GM18861 (cell line): Measurements from ENCODE around the gene CATSPER1.
"Not testable (repeated sequence)": the region's sequence is repeated elsewhere in the genome, so short reads cannot be mapped to it uniquely, and the experiment has no call there.

Source experiments
- ATAC-seq: cut with Tn5 transposase; IDR thresholded peaks from one replicate; pipeline ENCODE4 v1.9.1; 2021; ENCODE audit not compliant: unreplicated experiment

The CATSPER1 gene

DNA sequence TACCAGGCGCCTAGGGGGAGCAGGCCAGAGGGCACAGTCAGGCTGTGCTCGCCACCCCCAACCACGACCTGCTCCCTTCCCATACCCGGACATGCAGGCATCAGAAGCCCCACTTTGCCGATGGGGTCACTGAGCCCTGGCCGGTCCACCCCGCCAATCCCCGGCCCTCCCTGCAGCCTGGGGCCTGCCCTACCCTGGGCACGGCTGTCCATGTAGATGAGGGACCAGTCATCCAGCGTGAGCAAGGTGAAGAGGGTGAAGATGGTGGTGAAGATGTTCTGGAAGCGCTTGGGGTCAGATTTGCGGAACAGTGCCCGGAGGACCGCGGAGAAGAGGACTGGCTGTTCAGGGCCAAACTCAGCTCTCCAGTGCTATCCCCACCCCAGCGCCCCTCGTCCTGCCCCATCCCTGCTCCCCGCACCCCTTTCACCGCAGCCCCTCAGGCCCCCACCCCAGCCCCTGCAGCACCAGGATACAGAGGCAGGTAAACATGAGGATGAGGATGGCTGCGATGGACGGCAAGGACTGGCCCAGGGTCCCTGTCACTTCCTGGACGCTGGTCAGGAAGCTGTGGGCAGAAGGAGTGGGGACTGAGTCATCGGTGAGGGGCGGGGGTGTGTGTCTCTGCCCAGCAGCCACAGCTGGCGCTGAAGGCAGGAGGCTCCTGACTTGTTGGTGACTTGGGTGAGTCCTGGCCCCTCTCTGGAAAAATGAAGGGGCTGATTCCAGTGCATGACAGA, 5.5 kb downstream of the CATSPER1 start:
- ATAC-seq: no peak

DNA sequence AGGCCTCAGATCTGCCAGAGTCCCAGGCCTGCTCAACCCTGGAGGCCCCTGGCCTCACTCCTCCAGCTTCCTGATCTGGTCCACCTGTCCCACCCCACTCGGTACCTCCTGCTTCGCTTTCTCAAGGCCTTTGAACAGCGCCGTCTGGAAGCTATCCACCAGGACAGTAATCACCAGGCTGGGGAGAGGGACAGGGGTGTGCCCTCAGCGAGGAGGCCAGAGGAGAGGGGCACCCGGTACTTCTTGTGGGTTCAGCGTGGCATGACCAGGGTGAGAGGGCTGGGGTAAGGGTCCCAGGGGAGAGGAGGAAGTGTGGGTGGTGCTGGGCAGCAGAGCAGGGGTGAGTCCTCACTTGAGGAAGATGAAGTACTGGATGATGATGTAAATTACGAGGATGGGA, 6.1 kb downstream of the CATSPER1 start:
- ATAC-seq: no peak

DNA sequence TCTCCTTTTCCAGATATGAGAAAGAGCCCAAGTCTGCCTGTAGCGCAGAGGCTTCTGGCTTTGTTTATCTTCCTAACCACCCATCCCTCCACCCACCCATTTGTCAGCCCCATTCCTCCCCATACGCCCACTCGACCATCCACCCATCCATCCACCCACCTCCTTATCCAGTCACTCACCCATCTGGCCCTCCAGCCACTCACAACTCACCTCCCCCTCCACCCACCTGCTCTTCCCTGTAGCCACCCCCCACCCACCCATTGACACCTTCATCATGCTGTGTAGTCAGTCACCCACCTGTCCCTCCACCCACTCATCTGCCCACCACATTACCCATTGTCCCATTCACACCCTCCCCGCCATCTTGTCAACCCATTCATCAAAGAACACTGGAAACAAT, 9.0 kb downstream of the CATSPER1 start:
- no peak for ATAC-seq

DNA sequence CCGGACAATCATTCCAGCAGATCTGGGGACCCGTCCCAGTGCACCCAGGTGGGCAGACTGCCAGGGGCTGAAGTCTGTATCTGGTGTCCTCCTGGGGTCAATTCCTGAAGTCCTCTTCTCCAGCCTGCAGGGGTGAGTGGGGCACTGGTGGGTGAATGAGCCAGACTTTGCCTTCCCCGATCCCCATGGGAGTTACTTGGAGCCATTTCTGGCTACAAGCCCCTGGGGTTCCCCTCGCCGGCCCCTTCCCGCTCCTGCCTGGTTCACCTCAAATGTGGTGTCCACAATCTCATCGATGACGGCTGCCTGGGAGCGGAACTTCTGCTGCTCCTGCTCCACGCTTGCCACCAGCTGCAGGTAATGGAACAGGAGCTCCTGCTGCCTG, 9.5 kb downstream of the CATSPER1 start:
- ATAC-seq: no peak

DNA sequence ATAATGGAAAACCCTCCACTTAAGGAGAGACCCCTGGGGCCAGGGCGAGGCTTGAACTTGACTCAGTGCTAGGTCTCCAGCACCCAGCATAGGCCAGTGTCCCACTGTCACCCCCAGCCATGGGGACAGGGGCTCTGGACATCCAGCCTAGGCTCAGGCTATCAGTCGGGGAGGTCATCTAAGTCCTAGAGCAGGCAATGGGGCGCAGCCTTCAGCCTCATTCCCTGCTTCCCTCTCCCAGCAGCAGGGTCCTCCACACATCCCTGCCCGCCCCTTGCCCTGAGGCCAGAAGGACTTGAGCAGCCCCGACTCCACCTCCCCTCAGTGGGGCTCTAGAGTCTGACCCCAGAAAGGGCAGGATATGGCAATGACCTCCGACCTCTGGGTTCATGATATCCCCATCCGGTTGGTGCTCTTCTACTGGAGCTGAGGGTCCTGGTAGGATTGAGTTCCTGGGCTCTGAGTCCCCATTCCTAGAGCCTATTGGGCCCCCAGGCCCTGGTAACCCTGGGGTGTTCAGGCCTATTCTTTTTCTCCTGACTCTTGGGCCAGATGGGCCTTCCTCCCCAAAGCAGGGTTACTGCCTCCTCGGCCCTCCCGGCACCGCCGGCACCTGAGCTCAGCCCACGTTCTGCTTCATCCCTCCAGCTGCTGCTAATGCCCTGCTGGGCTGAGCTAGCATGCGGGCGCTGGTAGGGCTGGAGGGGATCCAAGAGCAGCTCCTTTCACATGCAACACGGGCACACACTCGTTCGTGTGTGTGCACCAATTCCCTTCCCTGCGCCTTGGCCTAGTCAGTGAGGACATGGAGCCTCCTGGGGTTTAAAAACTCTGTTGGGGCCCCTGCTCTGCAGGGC, 10.1 kb downstream of the CATSPER1 start:
- no peak for ATAC-seq

DNA sequence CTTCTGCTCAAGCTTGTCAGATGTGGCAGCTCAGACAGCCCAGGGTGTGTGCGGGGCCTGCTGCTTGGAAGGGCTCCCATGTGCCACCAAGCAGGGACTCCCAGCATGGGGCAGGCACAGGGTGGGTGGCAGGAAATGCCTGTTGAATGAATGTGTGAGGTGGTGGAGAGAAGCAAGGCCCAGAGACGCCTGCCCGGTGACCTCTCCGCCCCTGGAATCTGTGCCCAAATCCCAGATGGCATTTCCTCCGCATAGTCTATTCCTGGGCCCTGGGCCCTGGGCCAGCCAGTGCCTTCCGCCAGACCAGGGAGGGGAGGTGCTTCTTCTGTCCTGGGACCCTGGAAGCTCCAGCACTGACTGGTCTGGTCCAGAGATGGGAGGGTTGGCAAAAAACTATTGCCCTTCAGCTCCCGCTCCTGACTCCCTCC, 10.8 kb downstream of the CATSPER1 start:
- ATAC-seq: no peak

DNA sequence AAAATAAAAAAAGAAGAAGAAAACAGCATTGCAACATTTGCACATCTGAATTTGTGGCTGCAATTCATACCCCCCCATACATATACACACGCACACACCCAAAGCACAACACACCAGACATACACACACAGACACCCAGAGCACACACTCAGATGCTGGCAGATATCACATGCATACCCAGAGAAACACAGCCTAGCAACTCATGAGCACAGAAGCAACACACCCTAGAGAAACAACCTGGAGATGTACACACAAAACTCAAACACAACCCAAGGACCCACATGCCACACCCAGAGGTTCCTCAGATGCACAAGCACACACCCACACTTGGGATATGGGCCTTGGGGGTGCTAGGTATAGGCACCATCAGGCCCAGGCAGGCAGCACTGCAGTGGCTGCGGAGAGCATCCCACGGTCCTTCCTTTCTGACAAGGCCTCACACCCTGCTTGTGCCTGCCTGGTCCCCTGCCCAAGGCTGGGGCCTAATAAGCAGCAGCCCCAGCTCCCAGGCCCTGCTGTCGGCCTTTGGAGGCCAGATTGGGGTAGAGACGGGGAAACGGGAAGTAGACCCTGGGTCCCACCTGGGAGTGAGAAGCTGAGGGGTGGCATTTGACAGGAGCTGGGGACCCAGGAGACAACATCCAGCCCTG, 11.3 kb downstream of the CATSPER1 start:
- no peak for ATAC-seq

DNA sequence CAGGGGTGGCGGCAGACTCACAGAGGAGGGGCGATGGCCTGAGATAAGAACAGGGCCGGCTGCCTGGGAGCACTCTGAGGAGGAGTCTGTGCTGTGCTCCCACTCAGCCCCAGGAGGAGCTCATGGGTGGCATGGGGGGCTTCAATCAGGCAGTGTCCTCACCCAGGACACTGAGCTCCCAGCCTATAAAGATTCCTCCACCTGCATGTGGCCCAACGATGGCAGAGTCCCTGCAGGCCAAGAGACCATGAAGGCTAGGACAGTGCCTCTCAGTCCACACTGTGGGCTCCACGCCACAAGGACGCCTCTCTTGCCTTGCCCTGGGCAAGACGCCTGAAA, 12.5 kb downstream of the CATSPER1 start:
- no peak for ATAC-seq

DNA sequence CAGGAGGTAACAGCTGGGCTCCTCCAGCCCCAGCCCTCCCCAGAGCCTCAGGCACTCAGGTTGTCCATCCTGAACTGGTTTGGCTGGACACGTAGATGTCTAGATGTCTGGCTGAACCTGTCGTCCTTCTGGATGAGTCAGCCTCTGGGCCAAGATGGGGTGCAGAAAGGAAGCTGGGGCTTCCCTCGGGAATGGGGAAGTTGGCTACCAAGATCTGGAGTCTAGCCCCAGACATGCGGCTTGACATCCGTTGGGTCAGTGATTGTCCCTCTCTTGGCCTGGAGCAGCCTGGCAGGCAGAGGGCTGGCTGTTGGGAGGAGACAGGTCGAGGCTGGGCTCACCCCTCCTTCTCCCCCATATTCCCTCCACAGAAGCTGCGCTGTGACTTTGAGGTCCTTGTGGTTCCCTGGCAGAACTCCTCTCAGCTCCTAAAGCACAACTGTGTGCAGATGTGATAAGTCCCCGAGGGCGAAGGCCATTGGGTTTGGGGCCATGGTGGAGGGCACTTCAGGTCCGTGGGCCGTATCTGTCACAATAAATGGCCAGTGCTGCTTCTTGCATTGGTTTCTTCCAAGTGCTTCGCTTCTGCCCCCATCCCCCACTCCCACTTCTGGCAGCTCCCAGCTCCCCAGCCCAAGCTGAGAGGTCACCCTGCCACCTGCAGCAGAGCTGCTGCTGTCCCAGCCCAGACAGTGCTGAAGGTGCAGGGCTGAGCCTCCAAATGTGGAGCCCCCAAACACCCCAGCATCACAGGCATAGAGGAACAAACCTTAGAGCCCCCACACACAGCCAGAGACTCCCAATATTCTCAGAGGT, 13.1 kb downstream of the CATSPER1 start:
- no peak for ATAC-seq

DNA sequence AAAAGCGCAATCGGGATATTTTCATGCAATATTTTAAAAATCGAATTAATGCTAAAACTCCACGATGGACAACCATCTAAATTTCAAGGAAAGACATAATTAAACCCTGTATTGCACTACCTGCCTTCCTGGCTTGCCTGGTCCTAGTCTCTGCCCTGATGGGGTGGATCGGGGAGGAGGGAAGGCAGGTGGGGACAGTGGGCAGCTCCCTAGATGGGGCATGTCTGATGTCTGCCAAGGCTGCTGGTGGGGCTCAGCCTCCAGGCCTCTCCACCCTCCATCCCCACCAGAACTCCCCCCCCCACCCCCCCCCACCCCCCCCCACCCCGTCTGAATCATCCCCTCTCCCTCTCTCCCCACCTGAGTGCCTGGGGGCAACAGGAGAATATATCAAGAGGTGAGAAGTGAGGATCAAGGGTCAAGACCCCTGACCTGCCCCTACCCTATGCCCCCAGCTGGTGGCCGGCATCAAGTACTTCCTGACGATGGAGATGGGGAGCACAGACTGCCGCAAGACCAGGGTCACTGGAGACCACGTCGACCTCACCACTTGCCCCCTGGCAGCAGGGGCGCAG, 13.8 kb downstream of the CATSPER1 start:
- no peak for ATAC-seq

DNA sequence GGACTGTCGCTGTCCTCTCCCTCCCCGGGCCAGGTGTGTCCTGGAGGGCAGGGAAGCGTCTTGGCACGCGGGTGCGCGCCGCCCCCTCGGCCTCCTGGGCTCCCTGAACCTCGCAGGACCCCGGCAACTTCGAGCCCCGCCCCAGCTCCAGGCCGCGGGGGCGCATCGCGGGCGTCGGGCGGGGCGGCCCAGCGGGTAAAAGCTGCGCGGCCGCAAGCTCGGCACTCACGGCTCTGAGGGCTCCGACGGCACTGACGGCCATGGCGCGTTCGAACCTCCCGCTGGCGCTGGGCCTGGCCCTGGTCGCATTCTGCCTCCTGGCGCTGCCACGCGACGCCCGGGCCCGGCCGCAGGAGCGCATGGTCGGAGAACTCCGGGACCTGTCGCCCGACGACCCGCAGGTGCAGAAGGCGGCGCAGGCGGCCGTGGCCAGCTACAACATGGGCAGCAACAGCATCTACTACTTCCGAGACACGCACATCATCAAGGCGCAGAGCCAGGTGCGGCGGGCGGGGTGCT, 14.4 kb downstream of the CATSPER1 start, which contains the start of gene CST6:
Gene CST6, plus strand, starts transcription at position 224 of the 519 bp plus-strand sequence. Its CDS starts 37 bp downstream, at position 261.
- ATAC-seq: no peak

DNA sequence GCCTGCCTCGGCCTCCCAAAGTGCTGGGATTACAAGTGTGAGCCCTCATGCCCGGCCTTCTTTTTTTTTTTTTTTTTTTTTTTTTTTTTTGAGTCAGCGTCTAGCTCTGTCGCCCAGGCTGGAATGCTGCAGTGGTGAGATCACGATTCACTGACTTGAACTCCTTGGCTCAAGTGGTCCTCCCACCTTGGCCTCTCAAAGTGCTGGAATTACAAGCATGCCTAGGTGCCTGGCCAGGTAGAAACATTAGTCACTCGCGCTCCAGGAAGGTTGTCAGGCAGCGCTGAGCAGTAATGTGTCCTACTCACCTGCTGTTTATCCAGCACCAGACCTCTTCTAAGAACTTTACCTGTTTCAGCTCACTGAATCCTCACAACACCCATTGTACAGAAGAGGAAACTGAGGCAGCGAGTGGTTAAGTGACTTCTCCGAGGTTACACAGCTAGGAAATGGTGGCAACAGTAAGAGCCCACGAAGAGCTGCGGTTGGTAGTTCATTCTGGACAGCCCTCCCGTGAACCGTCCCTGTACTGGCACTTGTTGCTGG, 15.0 kb downstream of the CATSPER1 start:
- ATAC-seq: no peak

DNA sequence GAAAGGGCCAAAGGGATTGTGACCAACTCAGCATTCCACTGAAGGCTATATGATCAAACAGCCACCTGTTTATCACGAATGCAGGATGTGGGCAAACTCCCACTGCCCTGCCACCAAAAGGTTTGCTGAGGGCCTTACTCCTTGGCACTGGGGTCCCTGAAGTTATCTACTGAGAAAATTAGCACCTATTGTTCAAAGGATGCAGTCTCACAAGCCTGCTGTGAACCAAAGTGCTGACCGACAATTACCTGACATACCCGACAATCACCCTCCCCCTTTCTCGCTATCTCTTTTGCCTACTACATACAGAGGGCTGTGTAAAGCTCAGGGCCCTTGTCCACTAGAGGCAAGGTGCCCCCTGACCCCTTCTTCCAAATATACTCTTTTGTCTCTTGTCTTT, 16.2 kb downstream of the CATSPER1 start:
- not testable (repeated sequence) for ATAC-seq

DNA sequence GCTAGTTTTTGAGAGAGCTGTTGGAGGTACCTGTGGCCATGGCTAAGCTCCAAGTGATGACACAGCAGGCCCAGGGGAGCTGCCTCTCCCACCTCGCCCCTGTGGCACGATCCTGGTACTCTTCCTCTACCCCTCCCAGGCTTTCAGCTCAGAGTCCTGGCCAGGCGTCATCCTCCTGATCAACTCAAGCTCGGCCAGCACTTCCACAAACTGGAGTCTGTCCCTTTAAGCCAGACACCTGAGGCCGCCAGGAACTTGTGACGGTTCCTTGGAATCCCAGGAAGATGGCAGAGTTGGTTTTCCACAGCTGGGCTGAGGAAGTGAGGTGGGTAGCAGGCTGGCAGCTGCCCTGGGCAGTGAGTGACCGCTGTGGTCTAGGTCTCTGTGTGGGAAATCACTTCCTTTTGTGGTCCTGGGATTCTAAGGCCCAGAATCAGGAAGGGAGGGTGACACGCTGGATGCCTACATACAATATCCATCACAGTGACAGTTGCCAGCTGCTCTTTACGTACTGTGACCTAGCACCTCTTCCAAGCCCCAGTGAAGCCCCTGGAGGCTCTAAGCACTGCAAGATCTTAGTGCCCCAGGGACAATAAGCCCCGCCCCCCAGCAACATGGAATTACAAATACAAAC, 17.7 kb downstream of the CATSPER1 start:
- no peak for ATAC-seq

DNA sequence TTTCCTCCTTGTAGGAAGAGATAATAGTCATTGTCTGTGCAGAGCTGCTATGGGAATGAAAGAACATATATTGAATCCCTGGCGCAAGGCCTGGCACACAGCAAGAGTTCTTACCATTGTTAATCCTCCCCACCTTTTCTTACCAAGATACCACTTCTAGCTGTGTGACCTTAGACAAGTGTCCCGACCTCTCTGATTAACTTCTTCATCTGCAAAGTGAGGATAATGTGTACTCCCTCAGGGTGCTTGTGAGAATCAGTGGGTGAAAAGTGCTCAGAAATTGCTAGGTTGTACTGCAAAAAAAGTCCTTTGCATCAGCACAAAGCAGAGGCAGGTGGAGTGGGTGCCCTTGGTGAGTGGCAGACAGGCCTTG, 18.2 kb downstream of the CATSPER1 start:
- no peak for ATAC-seq

DNA sequence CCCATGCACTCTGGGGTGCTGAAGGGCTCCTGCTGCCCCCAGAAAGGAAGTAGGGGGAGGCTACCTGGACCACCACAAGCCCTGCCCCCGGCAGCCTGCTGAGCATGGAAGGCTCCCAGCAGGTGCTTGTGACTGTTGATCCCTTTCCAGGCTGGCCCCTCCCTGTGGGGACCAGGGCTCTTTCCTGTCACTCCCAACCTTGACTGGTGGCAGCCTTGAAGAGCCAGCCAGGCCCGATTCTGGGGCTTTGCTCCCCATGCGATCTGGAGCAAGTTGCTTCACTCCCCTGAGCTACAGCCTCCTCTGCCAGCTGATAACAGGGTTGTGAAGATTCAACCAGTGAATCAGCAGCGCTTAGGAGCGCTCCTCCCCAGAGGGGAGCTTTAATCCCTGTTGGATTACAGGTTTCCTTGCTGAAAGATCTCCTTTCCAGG, 19.1 kb downstream of the CATSPER1 start:
- no peak for ATAC-seq

DNA sequence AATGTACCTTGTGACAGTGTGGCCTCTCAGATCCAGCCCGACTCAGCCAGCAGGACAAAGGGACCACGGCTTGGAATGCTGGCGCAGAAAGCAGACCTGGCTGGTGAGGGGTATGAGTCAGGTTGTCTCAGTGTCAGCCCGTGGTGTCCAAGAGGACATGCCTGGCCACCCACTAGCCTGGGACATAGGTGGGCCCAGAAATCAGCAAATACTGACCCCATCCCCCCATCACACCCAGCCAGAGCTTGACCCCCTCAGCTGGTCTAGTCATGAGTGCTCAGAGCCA, 19.4 kb downstream of the CATSPER1 start:
- no peak for ATAC-seq

DNA sequence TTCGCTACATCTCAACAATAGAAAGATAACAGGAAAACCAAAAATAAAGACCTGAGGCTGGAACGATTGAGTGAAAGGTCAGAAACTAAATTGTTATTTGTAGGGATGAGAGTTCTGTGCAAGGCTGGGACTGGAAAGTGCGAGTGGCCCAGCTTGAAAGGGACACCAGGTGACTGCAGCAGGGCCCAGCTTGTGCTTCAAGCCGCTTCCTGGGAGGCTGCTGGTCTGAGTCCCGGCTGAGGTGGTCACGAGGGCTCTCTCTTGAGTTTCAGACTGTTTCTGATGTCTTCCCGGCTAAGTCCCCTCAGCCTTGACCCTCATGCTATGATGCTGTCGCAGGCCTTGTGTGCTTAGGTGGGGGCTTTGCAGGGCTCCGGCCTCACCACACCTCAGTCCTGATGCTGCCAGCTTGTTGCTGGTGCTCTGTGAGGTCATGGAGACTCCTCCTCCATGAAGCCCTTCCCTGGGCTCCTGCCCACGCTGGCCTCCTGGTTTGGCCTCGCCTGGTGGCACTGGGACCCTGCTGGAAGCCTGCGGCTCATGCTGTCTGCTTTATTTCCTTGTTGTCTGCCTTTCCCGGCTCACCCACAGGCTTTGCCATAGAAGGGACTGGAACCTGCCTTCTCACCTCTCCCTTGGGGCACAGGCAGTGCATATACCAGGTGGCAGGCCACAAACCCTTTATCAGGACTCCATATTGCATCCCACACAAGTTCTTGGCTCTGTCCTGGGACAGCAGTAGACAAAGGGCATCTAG, 20.0 kb downstream of the CATSPER1 start:
- no peak for ATAC-seq

DNA sequence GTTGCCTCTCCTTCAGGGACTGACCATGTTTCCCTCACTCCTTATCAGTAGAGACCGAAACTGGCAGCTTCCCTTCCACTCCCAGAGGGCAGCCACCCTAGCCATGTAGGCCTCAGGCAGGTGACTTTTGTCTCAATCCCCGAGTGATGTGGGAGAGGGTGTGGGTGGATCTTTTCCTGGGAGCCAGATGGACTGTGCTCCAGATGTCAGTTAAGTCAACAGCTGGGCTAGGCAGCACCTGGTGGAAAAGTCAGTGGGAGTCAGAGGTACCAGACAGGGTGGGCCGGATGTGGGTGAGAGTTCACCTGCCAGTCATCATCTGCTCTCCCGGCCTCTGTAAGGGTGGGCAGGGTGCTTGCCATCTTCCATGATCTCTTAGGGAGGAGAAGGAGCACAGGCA, 22.1 kb downstream of the CATSPER1 start:
- ATAC-seq: no peak
